GM20000 (cell line): ENCODE measurements around the gene SPACDR.

Experiments
- DNase-seq: peaks from one replicate; pipeline ENCODE4 v3.0.0; 2012; ENCODE audit warnings: low spot score
- CTCF ChIP-seq: IDR thresholded peaks from 2 replicates; pipeline ENCODE4 v1.5.1; 2012; ENCODE audit warnings: mild to moderate bottlenecking, control low read depth; ENCODE audit errors: extremely low read depth, missing control alignments

The SPACDR gene

GRCh38 chr7:100411101-100411500 lies 53.0 kb downstream of the SPACDR start:
- no peak for TF ChIP-seq CTCF
- no peak for DNase-seq

- TF ChIP-seq CTCF = peak; percentile 67
- peak; percentile 68 for DNase-seq
These were observed 56.5 kb downstream of the SPACDR start for GRCh38 chr7:100407285-100408180.

GRCh38 chr7:100406767-100407166 lies 57.3 kb downstream of the SPACDR start:
- DNase-seq = no peak
- TF ChIP-seq CTCF = no peak
